NCI-H1694 (cell line): ENCODE results near the gene LGI2.
A peak's percentile ranks its signal among the peaks of the same experiment; 100 is the strongest.
"Not testable (repeated sequence)": the region's sequence is repeated elsewhere in the genome, so short reads cannot be mapped to it uniquely, and the experiment has no call there.

Experiments
- DNase-seq: peaks from one replicate; lab custom pipeline; 2025; lab: John Stamatoyannopoulos, UW

Gene LGI2

GRCh38 chr4:25050370-25051078 lies 19.8 kb upstream of the LGI2 start:
- DNase-seq: no peak

GRCh38 chr4:25043548-25043947 lies 12.8 kb upstream of the LGI2 start:
- no peak for DNase-seq

- DNase-seq: no peak
Measured at GRCh38 chr4:25033526-25033925, 2.8 kb upstream of the LGI2 start.

GRCh38 chr4:25032126-25032525 lies 1.4 kb upstream of the LGI2 start:
- DNase-seq: no peak

GRCh38 chr4:25031077-25031621 lies 403 bp upstream of the LGI2 start:
- peak; percentile 10 for DNase-seq

- DNase-seq: no peak
Measured at GRCh38 chr4:25029479-25030276, 1.1 kb downstream of the LGI2 start.

GRCh38 chr4:25028851-25029250 lies 1.9 kb downstream of the LGI2 start:
- DNase-seq: no peak

GRCh38 chr4:25022766-25023165 lies 8.0 kb downstream of the LGI2 start:
- DNase-seq: no peak

- no peak for DNase-seq
Measured at GRCh38 chr4:25021216-25021615, 9.5 kb downstream of the LGI2 start.

- no peak for DNase-seq
Measured at GRCh38 chr4:25020236-25020635, 10.5 kb downstream of the LGI2 start.

GRCh38 chr4:25019501-25019900 lies 11.2 kb downstream of the LGI2 start:
- no peak for DNase-seq

- no peak for DNase-seq
Measured at GRCh38 chr4:25015012-25015411, 15.7 kb downstream of the LGI2 start.

GRCh38 chr4:25014662-25014983 lies 16.1 kb downstream of the LGI2 start:
- not testable (repeated sequence) for DNase-seq

- no peak for DNase-seq
Measured at GRCh38 chr4:25013756-25014661, 16.7 kb downstream of the LGI2 start.

- DNase-seq: no peak
Measured at GRCh38 chr4:25012655-25013054, 18.1 kb downstream of the LGI2 start.

GRCh38 chr4:25011135-25011866 lies 19.4 kb downstream of the LGI2 start:
- DNase-seq: no peak

- DNase-seq: no peak
Measured at GRCh38 chr4:25007598-25007997, 23.1 kb downstream of the LGI2 start.

- DNase-seq: no peak
Measured at GRCh38 chr4:25002681-25003080, 28.1 kb downstream of the LGI2 start.

- no peak for DNase-seq
Measured at GRCh38 chr4:25001509-25001908, 29.2 kb downstream of the LGI2 start.

- DNase-seq: no peak
Measured at GRCh38 chr4:25000639-25001038, 30.1 kb downstream of the LGI2 start.

- DNase-seq: no peak
Measured at GRCh38 chr4:24999392-25000089, 31.2 kb downstream of the LGI2 start.
